Testis (tissue), 2 donors: ENCODE data around the gene ANKS6.

Experiments used
- POLR2A ChIP-seq: fragments of 450-650 bp; IDR thresholded peaks from one replicate; pipeline ENCODE4 v1.6.1; 2017; ENCODE audit warnings: antibody characterized with exemption, mild to moderate bottlenecking, moderate library complexity
- TF ChIP-seq, protein P1 (sequence below), 3 experiments: fragments of 450-650 bp in 2 of 3; fragments of 200-600 bp in 1 of 3; sonication (generic) in 1 of 3; IDR thresholded peaks; one replicate each; pipeline ENCODE4 v1.5.1; 2016 to 2019; ENCODE audit warnings: antibody characterized with exemption in 3 of 3, mild to moderate bottlenecking in 2 of 3, moderate library complexity in 1 of 3

- TF ChIP-seq, protein P1, sequence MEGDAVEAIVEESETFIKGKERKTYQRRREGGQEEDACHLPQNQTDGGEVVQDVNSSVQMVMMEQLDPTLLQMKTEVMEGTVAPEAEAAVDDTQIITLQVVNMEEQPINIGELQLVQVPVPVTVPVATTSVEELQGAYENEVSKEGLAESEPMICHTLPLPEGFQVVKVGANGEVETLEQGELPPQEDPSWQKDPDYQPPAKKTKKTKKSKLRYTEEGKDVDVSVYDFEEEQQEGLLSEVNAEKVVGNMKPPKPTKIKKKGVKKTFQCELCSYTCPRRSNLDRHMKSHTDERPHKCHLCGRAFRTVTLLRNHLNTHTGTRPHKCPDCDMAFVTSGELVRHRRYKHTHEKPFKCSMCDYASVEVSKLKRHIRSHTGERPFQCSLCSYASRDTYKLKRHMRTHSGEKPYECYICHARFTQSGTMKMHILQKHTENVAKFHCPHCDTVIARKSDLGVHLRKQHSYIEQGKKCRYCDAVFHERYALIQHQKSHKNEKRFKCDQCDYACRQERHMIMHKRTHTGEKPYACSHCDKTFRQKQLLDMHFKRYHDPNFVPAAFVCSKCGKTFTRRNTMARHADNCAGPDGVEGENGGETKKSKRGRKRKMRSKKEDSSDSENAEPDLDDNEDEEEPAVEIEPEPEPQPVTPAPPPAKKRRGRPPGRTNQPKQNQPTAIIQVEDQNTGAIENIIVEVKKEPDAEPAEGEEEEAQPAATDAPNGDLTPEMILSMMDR (IDR thresholded peaks at IDR 0.05): no peak
- no peak for TF ChIP-seq POLR2A
Measured at GRCh38 chr9:98766586-98766985, 29.8 kb downstream of the ANKS6 start.
